HCT116 (cell line): Measurements from ENCODE around the gene EIF3K. TPM values are rescaled to one million over a fixed set of nuclear protein-coding genes. Genes with fewer than 3 reads are reported as not detected.

ENCODE experiments used
- ATAC-seq: fragments of 200-7000 bp; cut with Tn5 transposase; 2 replicates; pipeline ENCODE4 v1.9.1; 2020; ENCODE audit warnings: mild to moderate bottlenecking, moderate library complexity
- BruUV-seq: library from RNA; stranded (reverse); fragments of 400-500 nt; replicated peaks from 2 replicates; lab custom pipeline; 2021; lab: Mats Ljungman, UMichigan
- CTCF ChIA-PET: fragments of 300-600 bp; sonication (Branson Sonifier 250); formaldehyde crosslinking; loops from one replicate; lab custom pipeline; 2021; ENCODE audit warnings: antibody characterized with exemption; lab: Charles Lee
- POLR2A ChIA-PET: fragments of 300-600, 350-600 bp; sonication (Branson Sonifier 250); formaldehyde crosslinking; loops from one replicate; lab custom pipeline; 2021; ENCODE audit warnings: antibody characterized with exemption; lab: Charles Lee
- RAD21 ChIA-PET, 2 experiments: fragments of 300-600 bp; sonication (Branson Sonifier 250); formaldehyde crosslinking; loops; one replicate each; lab custom pipeline; 2023; ENCODE audit warnings: low total read pairs in 2 of 2; ENCODE audit not compliant: uncharacterized antibody in 2 of 2, unreplicated experiment in 2 of 2, low non-redundant PET in 1 of 2; lab: Charles Lee
- DNase-seq: peaks from one replicate; pipeline ENCODE4 v3.0.0-alpha.2; 2010; ENCODE audit warnings: low read depth, low spot score
- H2AFZ ChIP-seq: fragments of 200-600 bp; shearing (Covaris generic), sonication (generic); 2 replicates; pipeline ENCODE4 v1.6.1; 2017; ENCODE audit warnings: low read depth, mixed run types, mixed read lengths, antibody characterized with exemption, low read length; ENCODE audit not compliant: poor library complexity, severe bottlenecking
- H3K27ac ChIP-seq: 2 replicates; pipeline ENCODE4 v1.5.1; 2012; ENCODE audit warnings: low read depth, low read length
- H3K27me3 ChIP-seq: fragments of 200-600 bp; sonication (generic); 2 replicates; pipeline ENCODE4 v1.6.1; 2016; ENCODE audit warnings: mixed run types, low read length, mixed read lengths; ENCODE audit not compliant: insufficient read depth
- H3K36me3 ChIP-seq, 2 experiments: fragments of 200-500 bp in 1 of 2; fragments of 200-600 bp in 1 of 2; sonication (Bioruptor generic) in 1 of 2; sonication (generic) in 1 of 2; 2 replicates each; pipeline versions ENCODE4 v1.5.1 to v1.6.1; 2014 to 2016; ENCODE audit warnings: low read length in 2 of 2, inconsistent platforms in 1 of 2, mixed read lengths in 1 of 2, mixed run types in 1 of 2; ENCODE audit not compliant: insufficient read depth in 2 of 2, control insufficient read depth in 1 of 2
- H3K4me1 ChIP-seq, 2 experiments: fragments of 200-600 bp in 1 of 2; sonication (generic) in 1 of 2; 2 replicates each; pipeline versions ENCODE4 v1.5.1 to v1.6.1; 2012 to 2017; ENCODE audit warnings: low read length in 2 of 2, inconsistent platforms in 1 of 2, mild to moderate bottlenecking in 1 of 2, mixed read lengths in 1 of 2, mixed run types in 1 of 2, moderate library complexity in 1 of 2; ENCODE audit not compliant: insufficient read depth in 2 of 2, control insufficient read depth in 1 of 2
- H3K4me2 ChIP-seq: fragments of 200-600 bp; sonication (generic); 2 replicates; pipeline ENCODE4 v1.6.1; 2017; ENCODE audit warnings: mixed run types, low read length, mixed read lengths
- H3K4me3 ChIP-seq, 2 experiments: fragments of 200-600 bp in 1 of 2; sonication (generic) in 1 of 2; replicated peaks in 1 of 2; 2 replicates each; pipeline ENCODE4 v1.5.1; 2011 to 2016; ENCODE audit warnings: low read length in 2 of 2, control low read depth in 1 of 2, low read depth in 1 of 2, mild to moderate bottlenecking in 1 of 2, mixed read lengths in 1 of 2, mixed run types in 1 of 2
- H3K79me2 ChIP-seq: fragments of 200-600 bp; sonication (generic); 2 replicates; pipeline ENCODE4 v1.6.1; 2017; ENCODE audit warnings: mild to moderate bottlenecking, mixed run types, low read length, moderate library complexity, mixed read lengths; ENCODE audit not compliant: insufficient read depth
- H3K9ac ChIP-seq: fragments of 200-600 bp; sonication (generic); 2 replicates; pipeline ENCODE4 v1.6.1; 2016; ENCODE audit warnings: low read length, mixed read lengths
- H3K9me2 ChIP-seq: fragments of 200-600 bp; sonication (generic), shearing (Covaris generic); 2 replicates; pipeline ENCODE4 v1.6.1; 2017; ENCODE audit warnings: mixed run types, mild to moderate bottlenecking, moderate library complexity; ENCODE audit not compliant: insufficient read depth
- H3K9me3 ChIP-seq, 2 experiments: fragments of 200-500 bp in 1 of 2; fragments of 200-600 bp in 1 of 2; sonication (Bioruptor generic) in 1 of 2; sonication (generic) in 1 of 2; 2 replicates each; pipeline ENCODE4 v1.6.1; 2014 to 2017; ENCODE audit warnings: low read length in 2 of 2, mixed read lengths in 2 of 2, inconsistent platforms in 1 of 2, low read depth in 1 of 2, mild to moderate bottlenecking in 1 of 2, mixed run types in 1 of 2, moderate library complexity in 1 of 2; ENCODE audit not compliant: control insufficient read depth in 1 of 2, insufficient read depth in 1 of 2
- H4K20me1 ChIP-seq: fragments of 200-600 bp; sonication (generic), shearing (Covaris generic); 2 replicates; pipeline ENCODE4 v1.6.1; 2017; ENCODE audit warnings: mixed run types, mild to moderate bottlenecking, moderate library complexity; ENCODE audit not compliant: insufficient read depth
- CBX3 ChIP-seq: IDR thresholded peaks from 2 replicates; pipeline ENCODE4 v1.6.1; 2012; ENCODE audit warnings: low read depth
- CEBPB ChIP-seq: IDR thresholded peaks from 2 replicates; pipeline ENCODE4 v1.6.1; 2012; ENCODE audit warnings: low read depth
- EZH2 ChIP-seq: fragments of 200-600 bp; sonication (generic); IDR thresholded peaks from 2 replicates; pipeline ENCODE4 v1.6.1; 2017; ENCODE audit warnings: antibody characterized with exemption, mixed run types
- JUND ChIP-seq: IDR thresholded peaks from 2 replicates; pipeline ENCODE4 v1.6.1; 2012
- POLR2A ChIP-seq: IDR thresholded peaks from 2 replicates; pipeline ENCODE4 v1.7.0; 2011; ENCODE audit warnings: borderline replicate concordance; ENCODE audit not compliant: insufficient read depth, insufficient read length; ENCODE audit errors: extremely low read depth
- POLR2AphosphoS5 ChIP-seq: IDR thresholded peaks from 2 replicates; pipeline ENCODE4 v1.6.1; 2011; ENCODE audit warnings: mild to moderate bottlenecking, low read depth, low read length, moderate library complexity
- RAD21 ChIP-seq: IDR thresholded peaks from 2 replicates; pipeline ENCODE4 v1.6.1; 2012; ENCODE audit warnings: low read depth, mild to moderate bottlenecking
- SRF ChIP-seq: IDR thresholded peaks from 2 replicates; pipeline ENCODE4 v1.6.1; 2012; ENCODE audit warnings: low read depth
- TCF7L2 ChIP-seq: IDR thresholded peaks from 2 replicates; pipeline ENCODE4 v1.7.0; 2011; ENCODE audit warnings: borderline replicate concordance, inconsistent platforms; ENCODE audit not compliant: insufficient read depth, insufficient read length; ENCODE audit errors: extremely low read depth
- YY1 ChIP-seq: IDR thresholded peaks from 2 replicates; pipeline ENCODE4 v1.6.1; 2011; ENCODE audit warnings: low read length, low read depth, moderate library complexity, mild to moderate bottlenecking; ENCODE audit not compliant: insufficient replicate concordance; ENCODE audit errors: extremely low read depth
- ZFX ChIP-seq: fragments of 450-650 bp; IDR thresholded peaks from 2 replicates; pipeline ENCODE4 v1.6.1; 2017
- ZNF274 ChIP-seq: fragments of 200-500 bp; sonication (Bioruptor generic); IDR thresholded peaks from 2 replicates; pipeline ENCODE4 v1.6.1; 2014; ENCODE audit warnings: mild to moderate bottlenecking, low read depth, low read length, inconsistent platforms
- intact Hi-C: fragments of 100-400 bp; cut with micrococcal nuclease; formaldehyde crosslinking; loops from 2 replicates; pipeline ENCODE4 v1.10.0; 2022
- total RNA-seq: library from RNA; stranded (reverse); gene quantifications from one replicate; pipeline ENCODE4 v1.2.1, GENCODE V29; 2021; ENCODE audit not compliant: unreplicated experiment
- TF ChIP-seq, protein P1 (sequence below): IDR thresholded peaks from 2 replicates; pipeline ENCODE4 v1.6.1; 2012; ENCODE audit warnings: low read depth
- TF ChIP-seq, protein P2 (sequence below): IDR thresholded peaks from 2 replicates; pipeline ENCODE4 v1.6.1; 2012
- TF ChIP-seq, protein P3 (sequence below): IDR thresholded peaks from 2 replicates; pipeline ENCODE4 v1.6.1; 2012
- TF ChIP-seq, protein P4 (sequence below), 3 experiments: fragments of 200-600 bp in 1 of 3; sonication (generic) in 1 of 3; IDR thresholded peaks in 2 of 3; conservative IDR thresholded peaks in 1 of 3; 2 replicates each; pipeline ENCODE4 v1.5.1; 2012 to 2017; ENCODE audit warnings: low read depth in 2 of 3, low read length in 2 of 3, antibody characterized with exemption in 1 of 3, borderline replicate concordance in 1 of 3, control low read depth in 1 of 3, mild to moderate bottlenecking in 1 of 3, mixed read lengths in 1 of 3, mixed run types in 1 of 3, moderate library complexity in 1 of 3; ENCODE audit not compliant: insufficient read depth in 1 of 3

The EIF3K gene
- total RNA-seq, 1 experiment from 2014 or later, result 313 TPM

DNA sequence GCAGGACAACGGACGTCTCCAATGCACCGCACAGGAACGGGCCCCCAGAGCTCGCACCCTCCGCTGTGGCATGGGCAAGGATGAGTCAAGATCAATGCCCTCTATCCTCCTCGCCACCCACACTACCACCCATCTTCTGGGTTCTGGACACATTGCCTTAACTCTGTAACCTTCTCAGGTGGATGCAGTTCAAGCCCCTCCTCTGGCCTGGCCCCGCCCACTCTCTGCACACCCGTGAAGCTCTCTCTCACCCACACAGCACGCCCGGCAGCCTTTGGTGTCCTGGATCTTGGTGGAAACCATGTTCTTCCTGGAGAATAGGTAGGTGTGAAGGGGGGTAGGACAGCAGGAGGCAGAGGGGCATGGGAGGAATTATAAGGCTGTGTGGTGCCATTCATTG lies 21.9 kb upstream of the EIF3K start (continued):
- TF ChIP-seq, protein P1, sequence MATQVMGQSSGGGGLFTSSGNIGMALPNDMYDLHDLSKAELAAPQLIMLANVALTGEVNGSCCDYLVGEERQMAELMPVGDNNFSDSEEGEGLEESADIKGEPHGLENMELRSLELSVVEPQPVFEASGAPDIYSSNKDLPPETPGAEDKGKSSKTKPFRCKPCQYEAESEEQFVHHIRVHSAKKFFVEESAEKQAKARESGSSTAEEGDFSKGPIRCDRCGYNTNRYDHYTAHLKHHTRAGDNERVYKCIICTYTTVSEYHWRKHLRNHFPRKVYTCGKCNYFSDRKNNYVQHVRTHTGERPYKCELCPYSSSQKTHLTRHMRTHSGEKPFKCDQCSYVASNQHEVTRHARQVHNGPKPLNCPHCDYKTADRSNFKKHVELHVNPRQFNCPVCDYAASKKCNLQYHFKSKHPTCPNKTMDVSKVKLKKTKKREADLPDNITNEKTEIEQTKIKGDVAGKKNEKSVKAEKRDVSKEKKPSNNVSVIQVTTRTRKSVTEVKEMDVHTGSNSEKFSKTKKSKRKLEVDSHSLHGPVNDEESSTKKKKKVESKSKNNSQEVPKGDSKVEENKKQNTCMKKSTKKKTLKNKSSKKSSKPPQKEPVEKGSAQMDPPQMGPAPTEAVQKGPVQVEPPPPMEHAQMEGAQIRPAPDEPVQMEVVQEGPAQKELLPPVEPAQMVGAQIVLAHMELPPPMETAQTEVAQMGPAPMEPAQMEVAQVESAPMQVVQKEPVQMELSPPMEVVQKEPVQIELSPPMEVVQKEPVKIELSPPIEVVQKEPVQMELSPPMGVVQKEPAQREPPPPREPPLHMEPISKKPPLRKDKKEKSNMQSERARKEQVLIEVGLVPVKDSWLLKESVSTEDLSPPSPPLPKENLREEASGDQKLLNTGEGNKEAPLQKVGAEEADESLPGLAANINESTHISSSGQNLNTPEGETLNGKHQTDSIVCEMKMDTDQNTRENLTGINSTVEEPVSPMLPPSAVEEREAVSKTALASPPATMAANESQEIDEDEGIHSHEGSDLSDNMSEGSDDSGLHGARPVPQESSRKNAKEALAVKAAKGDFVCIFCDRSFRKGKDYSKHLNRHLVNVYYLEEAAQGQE, result no peak
- TF ChIP-seq RAD21 (no peak), EZH2 (no peak), JUND (no peak), CEBPB (no peak), POLR2A (no peak), ZNF274 (no peak)
- TF ChIP-seq, protein P2, sequence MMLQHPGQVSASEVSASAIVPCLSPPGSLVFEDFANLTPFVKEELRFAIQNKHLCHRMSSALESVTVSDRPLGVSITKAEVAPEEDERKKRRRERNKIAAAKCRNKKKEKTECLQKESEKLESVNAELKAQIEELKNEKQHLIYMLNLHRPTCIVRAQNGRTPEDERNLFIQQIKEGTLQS, result no peak
- TF ChIP-seq, protein P3, sequence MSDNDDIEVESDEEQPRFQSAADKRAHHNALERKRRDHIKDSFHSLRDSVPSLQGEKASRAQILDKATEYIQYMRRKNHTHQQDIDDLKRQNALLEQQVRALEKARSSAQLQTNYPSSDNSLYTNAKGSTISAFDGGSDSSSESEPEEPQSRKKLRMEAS, result no peak

DNA sequence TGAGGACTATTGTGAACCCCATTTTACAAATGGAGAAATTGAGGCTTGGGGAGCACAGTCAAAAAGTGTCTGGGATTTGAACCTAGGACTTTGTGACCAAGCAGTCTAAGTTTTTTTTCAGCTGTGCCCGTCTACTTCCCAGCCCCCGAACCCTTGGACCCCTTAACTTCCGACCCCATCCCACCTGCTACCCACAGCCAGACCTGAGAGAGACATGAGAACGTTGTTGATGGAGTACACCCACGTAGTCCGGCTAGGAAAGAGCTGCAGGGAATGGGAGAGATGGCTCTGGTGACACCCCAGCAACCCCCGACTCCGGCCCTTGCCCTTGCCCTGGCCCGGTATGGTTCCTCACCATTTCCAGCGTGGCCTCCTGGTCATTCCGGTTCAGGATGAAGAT lies 19.3 kb upstream of the EIF3K start:
- H3K27me3 ChIP-seq, result no peaks in the 10 kb centered on the region
- no peak overlapping the region for H3K4me2 ChIP-seq
- no peaks in the 10 kb centered on the region for H3K9me2 ChIP-seq
- H3K36me3 ChIP-seq, result no peaks in the 10 kb centered on the region
- intact Hi-C loops, result no loop called here
- no TSS peak for BruUV-seq
- ChIA-PET RAD21 (no interaction called here), CTCF (no interaction called here), POLR2A (no interaction called here)
- no peak overlapping the region for H3K27ac ChIP-seq
- H3K4me3 ChIP-seq, result no peak overlapping the region
- H2AFZ ChIP-seq, result no peak overlapping the region
- DNase-seq (no peak), ATAC-seq (no peak)
- H4K20me1 ChIP-seq, result no peaks in the 10 kb centered on the region
- peaks cover 5 to 19% of the 10 kb centered on the region in 2 experiments; a peak in 3 of 4 replicates for H3K4me1 ChIP-seq
- no peaks in the 10 kb centered on the region for H3K9me3 ChIP-seq
- H3K79me2 ChIP-seq, result no peaks in the 10 kb centered on the region
- H3K9ac ChIP-seq, result no peak overlapping the region
- TF ChIP-seq EZH2, result no peak
- TF ChIP-seq TCF7L2, result no peak
- TF ChIP-seq ZFX, result no peak
- TF ChIP-seq, protein P1, result no peak
- no peak for TF ChIP-seq CBX3
- TF ChIP-seq, protein P2, result no peak
- TF ChIP-seq CEBPB, result no peak
- TF ChIP-seq POLR2AphosphoS5, result no peak
- TF ChIP-seq, protein P4, sequence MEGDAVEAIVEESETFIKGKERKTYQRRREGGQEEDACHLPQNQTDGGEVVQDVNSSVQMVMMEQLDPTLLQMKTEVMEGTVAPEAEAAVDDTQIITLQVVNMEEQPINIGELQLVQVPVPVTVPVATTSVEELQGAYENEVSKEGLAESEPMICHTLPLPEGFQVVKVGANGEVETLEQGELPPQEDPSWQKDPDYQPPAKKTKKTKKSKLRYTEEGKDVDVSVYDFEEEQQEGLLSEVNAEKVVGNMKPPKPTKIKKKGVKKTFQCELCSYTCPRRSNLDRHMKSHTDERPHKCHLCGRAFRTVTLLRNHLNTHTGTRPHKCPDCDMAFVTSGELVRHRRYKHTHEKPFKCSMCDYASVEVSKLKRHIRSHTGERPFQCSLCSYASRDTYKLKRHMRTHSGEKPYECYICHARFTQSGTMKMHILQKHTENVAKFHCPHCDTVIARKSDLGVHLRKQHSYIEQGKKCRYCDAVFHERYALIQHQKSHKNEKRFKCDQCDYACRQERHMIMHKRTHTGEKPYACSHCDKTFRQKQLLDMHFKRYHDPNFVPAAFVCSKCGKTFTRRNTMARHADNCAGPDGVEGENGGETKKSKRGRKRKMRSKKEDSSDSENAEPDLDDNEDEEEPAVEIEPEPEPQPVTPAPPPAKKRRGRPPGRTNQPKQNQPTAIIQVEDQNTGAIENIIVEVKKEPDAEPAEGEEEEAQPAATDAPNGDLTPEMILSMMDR (IDR thresholded peaks at IDR 0.05 in 2 of 3, conservative IDR thresholded peaks at IDR 0.05 in 1 of 3; ENCODE audit: borderline replicate concordance in 1 of 3, insufficient read depth in 1 of 3, low read depth in 2 of 3, low read length in 2 of 3), result no peak
- no peak for TF ChIP-seq SRF
- no peak for TF ChIP-seq YY1
